Panc1 (cell line): ENCODE measurements around the gene MARS2. TPM values are rescaled to one million over a fixed set of nuclear protein-coding genes. Genes with fewer than 3 reads are reported as not detected.

Experiments
- ATAC-seq: fragments of 200-7000 bp; cut with Tn5 transposase; 2 replicates; pipeline ENCODE4 v1.9.1; 2020; ENCODE audit warnings: mild to moderate bottlenecking, moderate library complexity
- BruUV-seq: library from RNA; stranded (reverse); fragments of 400-500 nt; replicated peaks from 2 replicates; lab custom pipeline; 2021; lab: Mats Ljungman, UMichigan
- CTCF ChIA-PET: fragments of 300-600 bp; sonication (Branson Sonifier 250); formaldehyde crosslinking; loops from one replicate; lab custom pipeline; 2022; ENCODE audit warnings: antibody characterized with exemption; lab: Charles Lee
- POLR2A ChIA-PET: fragments of 300-600 bp; sonication (Branson Sonifier 250); formaldehyde crosslinking; loops from one replicate; lab custom pipeline; 2022; ENCODE audit warnings: antibody characterized with exemption; lab: Charles Lee
- DNase-seq: peaks from one replicate; pipeline ENCODE4 v3.0.0-alpha.2; 2010; ENCODE audit warnings: low read depth, low spot score
- H3K27ac ChIP-seq: 2 replicates; pipeline ENCODE4 v1.5.1; 2011; ENCODE audit warnings: mild to moderate bottlenecking, low read length, inconsistent platforms
- H3K27me3 ChIP-seq: fragments of 200-500 bp; sonication (Bioruptor generic); 2 replicates; pipeline ENCODE4 v1.6.0; 2014; ENCODE audit warnings: low read length, inconsistent platforms; ENCODE audit not compliant: control insufficient read depth, insufficient read depth
- H3K36me3 ChIP-seq: fragments of 200-500 bp; sonication (Bioruptor generic); 2 replicates; pipeline ENCODE4 v1.5.1; 2014; ENCODE audit warnings: inconsistent platforms, mild to moderate bottlenecking, low read length, moderate library complexity; ENCODE audit not compliant: control insufficient read depth, insufficient read depth
- H3K4me1 ChIP-seq: 2 replicates; pipeline ENCODE4 v1.5.1; 2011; ENCODE audit warnings: inconsistent platforms, mild to moderate bottlenecking, low read length, moderate library complexity; ENCODE audit not compliant: control insufficient read depth, insufficient read depth
- H3K4me3 ChIP-seq, 2 experiments: 2 replicates each; pipeline ENCODE4 v1.5.1; 2011 to 2012; ENCODE audit warnings: low read depth in 2 of 2, low read length in 2 of 2, mild to moderate bottlenecking in 2 of 2, inconsistent platforms in 1 of 2, moderate library complexity in 1 of 2
- H3K9me3 ChIP-seq: fragments of 200-500 bp; sonication (Bioruptor generic); 2 replicates; pipeline ENCODE4 v1.5.1; 2014; ENCODE audit warnings: low read depth, mild to moderate bottlenecking, inconsistent platforms, low read length, moderate library complexity; ENCODE audit not compliant: control insufficient read depth, insufficient read depth
- CTCF ChIP-seq: fragments of 450-650 bp; IDR thresholded peaks from 2 replicates; pipeline ENCODE4 v1.5.1; 2017; ENCODE audit warnings: mild to moderate bottlenecking
- POLR2AphosphoS5 ChIP-seq: IDR thresholded peaks from 2 replicates; pipeline ENCODE4 v1.6.1; 2012; ENCODE audit warnings: mild to moderate bottlenecking, low read depth, low read length, moderate library complexity
- REST ChIP-seq, 2 experiments: IDR thresholded peaks; 2 replicates each; pipeline ENCODE4 v1.6.1; 2011 to 2012; ENCODE audit warnings: low read depth in 2 of 2, control low read depth in 1 of 2, low read length in 1 of 2, mild to moderate bottlenecking in 1 of 2, moderate library complexity in 1 of 2; ENCODE audit not compliant: insufficient read depth in 1 of 2
- SIN3A ChIP-seq: IDR thresholded peaks from 2 replicates; pipeline ENCODE4 v1.6.1; 2012; ENCODE audit warnings: low read depth, mild to moderate bottlenecking, low read length, moderate library complexity, borderline replicate concordance; ENCODE audit not compliant: insufficient read depth
- TCF7L2 ChIP-seq: IDR thresholded peaks from 2 replicates; pipeline ENCODE4 v1.6.1; 2011; ENCODE audit warnings: mild to moderate bottlenecking, low read depth, low read length, inconsistent platforms
- in situ Hi-C: cut with HindIII; loops from 2 replicates; pipeline ENCODE4 v1.10.0; 2016; ENCODE audit warnings: low sequenced_read_pairs, low pct_unique_long_range_greater_than_20kb
- intact Hi-C: fragments of 100-400 bp; cut with micrococcal nuclease; formaldehyde crosslinking; loops from one replicate; pipeline ENCODE4 v1.10.0; 2022; ENCODE audit not compliant: unreplicated experiment
- total RNA-seq: library from RNA; stranded (reverse); gene quantifications from one replicate; pipeline ENCODE4 v1.2.1, GENCODE V29; 2021; ENCODE audit not compliant: unreplicated experiment

The MARS2 gene
- total RNA-seq, 1 experiment from 2014 or later = 8.7 TPM

- TF ChIP-seq REST (IDR thresholded peaks at IDR 0.05; ENCODE audit: insufficient read depth in 1 of 2, low read depth in 2 of 2, low read length in 1 of 2) (no peak), POLR2AphosphoS5 (no peak), TCF7L2 (no peak)
- no peaks in the 10 kb centered on the region for H3K36me3 ChIP-seq
- ChIA-PET CTCF (no interaction called here), POLR2A (no interaction called here)
- BruUV-seq = no TSS peak
- H3K27me3 ChIP-seq = no peaks in the 10 kb centered on the region
- ATAC-seq = no peak
- in situ Hi-C loops = no loop called here
- intact Hi-C loops = no loop called here
- no peaks in the 10 kb centered on the region for H3K4me1 ChIP-seq
- no peaks in the 10 kb centered on the region for H3K9me3 ChIP-seq
- DNase-seq = no peak
- H3K27ac ChIP-seq = no peak within 1 kb of the TSS
- H3K4me3 ChIP-seq = no peak within 1 kb of the TSS
Observed at GRCh38 chr2:197675246-197675645, 29.9 kb upstream of the MARS2 start, which contains the start of gene RFTN2. Gene RFTN2 (minus strand): TSS chr2:197675587. CDS start chr2:197675458, 129 bp downstream.

- Histone ChIP-seq H3K27ac (no peak overlapping the region), H3K4me1 (no peaks in the 10 kb centered on the region), H3K27me3 (no peaks in the 10 kb centered on the region), H3K36me3 (no peaks in the 10 kb centered on the region), H3K4me3 (no peak overlapping the region), H3K9me3 (no peaks in the 10 kb centered on the region)
- ChIA-PET CTCF (no interaction called here), POLR2A (no interaction called here)
- intact Hi-C loops = no loop called here
- no peak for ATAC-seq
- DNase-seq = no peak
- BruUV-seq = no TSS peak
- no peak for TF ChIP-seq SIN3A
- no peak for TF ChIP-seq TCF7L2
- TF ChIP-seq CTCF = no peak
- no peak for TF ChIP-seq POLR2AphosphoS5
- TF ChIP-seq REST (IDR thresholded peaks at IDR 0.05; ENCODE audit: insufficient read depth in 1 of 2, low read depth in 2 of 2, low read length in 1 of 2) = no peak
- in situ Hi-C loops = no loop called here
Observed at GRCh38 chr2:197675711-197676188, 29.4 kb upstream of the MARS2 start.
